WTC11 (cell line): ENCODE measurements around the gene MACROD2.

Source experiments
- ARID4B ChIP-seq: sonication (generic); formaldehyde crosslinking; IDR thresholded peaks from 2 replicates; pipeline ENCODE4 v1.8.0; 2023; ENCODE audit warnings: missing genetic modification reagents, mild to moderate bottlenecking, borderline replicate concordance
- CBFB ChIP-seq: sonication (generic); formaldehyde crosslinking; IDR thresholded peaks from 2 replicates; pipeline ENCODE4 v1.8.1; 2022; ENCODE audit warnings: mild to moderate bottlenecking, low read depth, missing genetic modification reagents
- CTCF ChIP-seq: fragments of 200-600 bp; IDR thresholded peaks from 2 replicates; pipeline ENCODE4 v1.8.0; 2022; ENCODE audit warnings: antibody characterized with exemption
- FOXJ3 ChIP-seq: sonication (generic); formaldehyde crosslinking; IDR thresholded peaks from 2 replicates; pipeline ENCODE4 v1.9.0; 2021; ENCODE audit warnings: missing genetic modification reagents, mild to moderate bottlenecking, borderline replicate concordance
- NFE2L1 ChIP-seq: sonication (generic); formaldehyde crosslinking; IDR thresholded peaks from 2 replicates; pipeline ENCODE4 v1.8.1; 2023; ENCODE audit warnings: missing genetic modification reagents
- NR1H2 ChIP-seq: sonication (generic); formaldehyde crosslinking; IDR thresholded peaks from 2 replicates; pipeline ENCODE4 v1.9.0; 2021; ENCODE audit warnings: mild to moderate bottlenecking, moderate library complexity, missing genetic modification reagents
- NR2C2 ChIP-seq: sonication (generic); formaldehyde crosslinking; IDR thresholded peaks from 2 replicates; pipeline ENCODE4 v1.8.0; 2022; ENCODE audit warnings: mild to moderate bottlenecking, missing genetic modification reagents
- NR3C1 ChIP-seq: sonication (generic); formaldehyde crosslinking; conservative IDR thresholded peaks from 2 replicates; pipeline ENCODE4 v1.8.1; 2023; ENCODE audit warnings: low read depth, mild to moderate bottlenecking, missing genetic modification reagents
- TEAD1 ChIP-seq: sonication (generic); formaldehyde crosslinking; IDR thresholded peaks from 2 replicates; pipeline ENCODE4 v1.8.0; 2022; ENCODE audit warnings: mild to moderate bottlenecking, missing genetic modification reagents
- TF ChIP-seq, protein P1 (sequence below): fragments of 250-450 bp; sonication (Bioruptor Pico); IDR thresholded peaks from 2 replicates; pipeline ENCODE4 v1.9.0; 2021; ENCODE audit warnings: moderate library complexity, mild to moderate bottlenecking, inconsistent platforms, borderline replicate concordance
- TF ChIP-seq, protein P2 (sequence below): sonication (generic); formaldehyde crosslinking; IDR thresholded peaks from 2 replicates; pipeline ENCODE4 v1.8.1; 2023; ENCODE audit warnings: mild to moderate bottlenecking, missing genetic modification reagents, moderate library complexity
- TF ChIP-seq, protein P3 (sequence below): sonication (generic); formaldehyde crosslinking; IDR thresholded peaks from 2 replicates; pipeline ENCODE4 v1.8.1; 2023; ENCODE audit warnings: mild to moderate bottlenecking, missing genetic modification reagents
- TF ChIP-seq, protein P4 (sequence below): fragments of 250-450 bp; sonication (Bioruptor Pico); IDR thresholded peaks from 2 replicates; pipeline ENCODE4 v2.1.2; 2022; ENCODE audit warnings: mild to moderate bottlenecking, moderate library complexity

DNA sequence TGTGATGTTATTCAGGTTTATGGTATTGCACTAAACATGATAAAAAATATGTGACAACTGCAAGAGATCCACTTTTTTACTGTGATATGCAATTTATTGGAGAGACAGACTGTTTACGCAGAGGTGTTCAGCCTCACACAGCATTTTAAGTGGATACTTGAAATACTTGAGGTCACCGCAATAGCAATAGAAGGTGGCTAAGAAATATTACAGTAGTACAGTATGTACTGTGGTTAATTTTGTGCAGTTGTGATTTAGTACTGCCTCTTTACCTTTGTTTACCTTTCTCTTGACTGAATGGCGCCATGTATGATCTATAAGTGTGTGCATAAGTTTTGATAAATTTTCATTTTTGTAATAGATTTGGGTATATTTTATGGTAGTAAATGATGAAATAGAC, 17.4 kb downstream of the MACROD2 start:
- TF ChIP-seq CTCF (no peak), TEAD1 (no peak), NR3C1 (CRISPR knock-in tag) (no peak), CBFB (CRISPR knock-in tag) (no peak), NR1H2 (no peak), NR2C2 (CRISPR knock-in tag) (no peak), FOXJ3 (CRISPR knock-in tag) (no peak), NFE2L1 (CRISPR knock-in tag) (no peak), ARID4B (CRISPR knock-in tag) (no peak)
- TF ChIP-seq, protein P1, sequence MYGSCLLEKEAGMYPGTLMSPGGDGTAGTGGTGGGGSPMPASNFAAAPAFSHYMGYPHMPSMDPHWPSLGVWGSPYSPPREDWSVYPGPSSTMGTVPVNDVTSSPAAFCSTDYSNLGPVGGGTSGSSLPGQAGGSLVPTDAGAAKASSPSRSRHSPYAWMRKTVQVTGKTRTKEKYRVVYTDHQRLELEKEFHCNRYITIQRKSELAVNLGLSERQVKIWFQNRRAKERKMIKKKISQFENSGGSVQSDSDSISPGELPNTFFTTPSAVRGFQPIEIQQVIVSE (CRISPR knock-in tag) = no peak
- TF ChIP-seq, protein P2, sequence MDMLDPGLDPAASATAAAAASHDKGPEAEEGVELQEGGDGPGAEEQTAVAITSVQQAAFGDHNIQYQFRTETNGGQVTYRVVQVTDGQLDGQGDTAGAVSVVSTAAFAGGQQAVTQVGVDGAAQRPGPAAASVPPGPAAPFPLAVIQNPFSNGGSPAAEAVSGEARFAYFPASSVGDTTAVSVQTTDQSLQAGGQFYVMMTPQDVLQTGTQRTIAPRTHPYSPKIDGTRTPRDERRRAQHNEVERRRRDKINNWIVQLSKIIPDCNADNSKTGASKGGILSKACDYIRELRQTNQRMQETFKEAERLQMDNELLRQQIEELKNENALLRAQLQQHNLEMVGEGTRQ (CRISPR knock-in tag) = no peak
- TF ChIP-seq, protein P3, sequence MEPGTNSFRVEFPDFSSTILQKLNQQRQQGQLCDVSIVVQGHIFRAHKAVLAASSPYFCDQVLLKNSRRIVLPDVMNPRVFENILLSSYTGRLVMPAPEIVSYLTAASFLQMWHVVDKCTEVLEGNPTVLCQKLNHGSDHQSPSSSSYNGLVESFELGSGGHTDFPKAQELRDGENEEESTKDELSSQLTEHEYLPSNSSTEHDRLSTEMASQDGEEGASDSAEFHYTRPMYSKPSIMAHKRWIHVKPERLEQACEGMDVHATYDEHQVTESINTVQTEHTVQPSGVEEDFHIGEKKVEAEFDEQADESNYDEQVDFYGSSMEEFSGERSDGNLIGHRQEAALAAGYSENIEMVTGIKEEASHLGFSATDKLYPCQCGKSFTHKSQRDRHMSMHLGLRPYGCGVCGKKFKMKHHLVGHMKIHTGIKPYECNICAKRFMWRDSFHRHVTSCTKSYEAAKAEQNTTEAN = no peak
- TF ChIP-seq, protein P4, sequence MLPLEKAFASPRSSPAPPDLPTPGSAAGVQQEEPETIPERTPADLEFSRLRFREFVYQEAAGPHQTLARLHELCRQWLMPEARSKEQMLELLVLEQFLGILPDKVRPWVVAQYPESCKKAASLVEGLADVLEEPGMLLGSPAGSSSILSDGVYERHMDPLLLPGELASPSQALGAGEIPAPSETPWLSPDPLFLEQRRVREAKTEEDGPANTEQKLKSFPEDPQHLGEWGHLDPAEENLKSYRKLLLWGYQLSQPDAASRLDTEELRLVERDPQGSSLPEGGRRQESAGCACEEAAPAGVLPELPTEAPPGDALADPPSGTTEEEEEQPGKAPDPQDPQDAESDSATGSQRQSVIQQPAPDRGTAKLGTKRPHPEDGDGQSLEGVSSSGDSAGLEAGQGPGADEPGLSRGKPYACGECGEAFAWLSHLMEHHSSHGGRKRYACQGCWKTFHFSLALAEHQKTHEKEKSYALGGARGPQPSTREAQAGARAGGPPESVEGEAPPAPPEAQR = no peak
